ENCODE measurements around the gene CUL4A.
"Not testable (repeated sequence)": the region's sequence is repeated elsewhere in the genome, so short reads cannot be mapped to it uniquely, and the experiment has no call there.

Gene CUL4A

GRCh38 chr13:113297370-113298042 lies 88.1 kb downstream of the CUL4A start:
- no peak for DNase-seq

- DNase-seq, result no peak
Observed at GRCh38 chr13:113298043-113298945, 88.9 kb downstream of the CUL4A start.

- DNase-seq, result no peak
Observed at GRCh38 chr13:113299951-113300350, 90.5 kb downstream of the CUL4A start.

- DNase-seq, result no peak
Observed at GRCh38 chr13:113302986-113303385, 93.6 kb downstream of the CUL4A start.

GRCh38 chr13:113304121-113304520 lies 94.7 kb downstream of the CUL4A start:
- no peak for DNase-seq

GRCh38 chr13:113305208-113305607 lies 95.8 kb downstream of the CUL4A start:
- DNase-seq, result no peak

GRCh38 chr13:113307491-113307890 lies 98.1 kb downstream of the CUL4A start:
- DNase-seq, result no peak

GRCh38 chr13:113309473-113309872 lies 100.1 kb downstream of the CUL4A start:
- no peak for DNase-seq

- not testable (repeated sequence) for DNase-seq
Observed at GRCh38 chr13:113314112-113314511, 104.7 kb downstream of the CUL4A start.

GRCh38 chr13:113314895-113315470 lies 105.6 kb downstream of the CUL4A start:
- not testable (repeated sequence) for DNase-seq

- no peak for DNase-seq
Observed at GRCh38 chr13:113315992-113316391, 106.6 kb downstream of the CUL4A start.
